HUES6 (cell line): ENCODE data around the gene ZNF862.

ENCODE experiments used
- H3K27ac ChIP-seq: 2 replicates; pipeline ENCODE4 v1.7.0; 2013; ENCODE audit warnings: low read depth, mild to moderate bottlenecking, low read length, inconsistent platforms
- H3K27me3 ChIP-seq: 2 replicates; pipeline ENCODE4 v1.6.1; 2013; ENCODE audit warnings: low read length; ENCODE audit not compliant: control insufficient read depth, insufficient read depth
- H3K36me3 ChIP-seq: 2 replicates; pipeline ENCODE4 v1.6.1; 2013; ENCODE audit warnings: low read length; ENCODE audit not compliant: control insufficient read depth, insufficient read depth
- H3K4me1 ChIP-seq: 2 replicates; pipeline ENCODE4 v1.6.1; 2013; ENCODE audit warnings: low read length; ENCODE audit not compliant: control insufficient read depth, insufficient read depth
- H3K4me3 ChIP-seq: 2 replicates; pipeline ENCODE4 v1.5.1; 2013; ENCODE audit warnings: low read depth, low read length
- H3K9ac ChIP-seq: one replicate; pipeline ENCODE4 v1.6.1; 2013; ENCODE audit warnings: mild to moderate bottlenecking, low read length
- H3K9me3 ChIP-seq: 2 replicates; pipeline ENCODE4 v1.6.1; 2013; ENCODE audit warnings: low read depth, low read length; ENCODE audit not compliant: control insufficient read depth, insufficient read depth

Gene ZNF862

GRCh38 chr7:149850007-149850594 is 11.9 kb downstream of the ZNF862 start:
- H3K27me3 ChIP-seq = no peaks in the 10 kb centered on the region
- no peak overlapping the region for H3K9ac ChIP-seq
- no peak overlapping the region for H3K4me3 ChIP-seq
- no peak overlapping the region for H3K27ac ChIP-seq
- peaks cover 14% of the 10 kb centered on the region for H3K4me1 ChIP-seq
- H3K9me3 ChIP-seq = no peaks in the 10 kb centered on the region
- no peaks in the 10 kb centered on the region for H3K36me3 ChIP-seq

GRCh38 chr7:149850716-149851115 is 12.5 kb downstream of the ZNF862 start:
- H3K36me3 ChIP-seq = no peaks in the 10 kb centered on the region
- peaks cover 20% of the 10 kb centered on the region for H3K4me1 ChIP-seq
- no peaks in the 10 kb centered on the region for H3K9me3 ChIP-seq
- no peaks in the 10 kb centered on the region for H3K27me3 ChIP-seq
- H3K27ac ChIP-seq = no peak overlapping the region
- no peak overlapping the region for H3K9ac ChIP-seq
- no peak overlapping the region for H3K4me3 ChIP-seq

GRCh38 chr7:149851449-149851848 is 13.3 kb downstream of the ZNF862 start:
- Histone ChIP-seq H3K9ac (no peak overlapping the region), H3K9me3 (no peaks in the 10 kb centered on the region), H3K27me3 (no peaks in the 10 kb centered on the region), H3K4me3 (no peak overlapping the region), H3K27ac (no peak overlapping the region), H3K36me3 (no peaks in the 10 kb centered on the region), H3K4me1 (peaks cover 25% of the 10 kb centered on the region)

- no peak overlapping the region for H3K9ac ChIP-seq
Observed at GRCh38 chr7:149853157-149853556, 15.0 kb downstream of the ZNF862 start.

GRCh38 chr7:149854611-149855360 is 16.6 kb downstream of the ZNF862 start:
- Histone ChIP-seq H3K4me1 (peaks cover 25% of the 10 kb centered on the region), H3K27ac (peak overlapping the region; percentile 19; the same call in 1 of the 2 replicates), H3K36me3 (no peaks in the 10 kb centered on the region), H3K9ac (peak overlapping the region; percentile 32), H3K27me3 (no peaks in the 10 kb centered on the region), H3K4me3 (peak overlapping the region; percentile 27; the same call in 1 of the 2 replicates), H3K9me3 (no peaks in the 10 kb centered on the region)

More at GRCh38 chr7:149853157-149853556, 15.0 kb downstream of the ZNF862 start:
- Histone ChIP-seq H3K36me3 (no peaks in the 10 kb centered on the region), H3K4me1 (peaks cover 25% of the 10 kb centered on the region), H3K27me3 (no peaks in the 10 kb centered on the region), H3K4me3 (no peak overlapping the region), H3K9me3 (no peaks in the 10 kb centered on the region), H3K27ac (no peak overlapping the region)

- peak overlapping the region; percentile 9 for H3K9ac ChIP-seq
Observed at GRCh38 chr7:149855361-149856305, 17.5 kb downstream of the ZNF862 start.

GRCh38 chr7:149856583-149856982 is 18.4 kb downstream of the ZNF862 start:
- H3K4me3 ChIP-seq = no peak overlapping the region
- H3K9ac ChIP-seq = no peak overlapping the region
- no peak overlapping the region for H3K27ac ChIP-seq
- no peaks in the 10 kb centered on the region for H3K27me3 ChIP-seq
- no peaks in the 10 kb centered on the region for H3K9me3 ChIP-seq
- H3K4me1 ChIP-seq = peaks cover 25% of the 10 kb centered on the region
- H3K36me3 ChIP-seq = no peaks in the 10 kb centered on the region

More at GRCh38 chr7:149855361-149856305, 17.5 kb downstream of the ZNF862 start:
- Histone ChIP-seq H3K9me3 (no peaks in the 10 kb centered on the region), H3K36me3 (no peaks in the 10 kb centered on the region), H3K4me1 (peaks cover 25% of the 10 kb centered on the region), H3K27me3 (no peaks in the 10 kb centered on the region), H3K27ac (peak overlapping the region; percentile 19; the same call in 1 of the 2 replicates), H3K4me3 (peak overlapping the region; percentile 27)

GRCh38 chr7:149859369-149859768 is 21.2 kb downstream of the ZNF862 start:
- H3K27me3 ChIP-seq = no peaks in the 10 kb centered on the region
- no peaks in the 10 kb centered on the region for H3K36me3 ChIP-seq
- no peak overlapping the region for H3K4me3 ChIP-seq
- H3K27ac ChIP-seq = no peak overlapping the region
- H3K4me1 ChIP-seq = peaks cover 19% of the 10 kb centered on the region
- H3K9me3 ChIP-seq = no peaks in the 10 kb centered on the region
- no peak overlapping the region for H3K9ac ChIP-seq

GRCh38 chr7:149859876-149860275 is 21.7 kb downstream of the ZNF862 start:
- no peak overlapping the region for H3K27ac ChIP-seq
- no peaks in the 10 kb centered on the region for H3K27me3 ChIP-seq
- peaks cover 14% of the 10 kb centered on the region for H3K4me1 ChIP-seq
- no peaks in the 10 kb centered on the region for H3K9me3 ChIP-seq
- no peak overlapping the region for H3K9ac ChIP-seq
- H3K4me3 ChIP-seq = no peak overlapping the region
- no peaks in the 10 kb centered on the region for H3K36me3 ChIP-seq

GRCh38 chr7:149860821-149861727 is 22.9 kb downstream of the ZNF862 start:
- Histone ChIP-seq H3K9ac (no peak overlapping the region), H3K4me3 (no peak overlapping the region), H3K4me1 (peaks cover 2% of the 10 kb centered on the region; the same call in 1 of the 2 replicates), H3K27ac (no peak overlapping the region), H3K9me3 (no peaks in the 10 kb centered on the region), H3K36me3 (no peaks in the 10 kb centered on the region), H3K27me3 (no peaks in the 10 kb centered on the region)
